HepG2 (cell line): ENCODE data around the gene PSRC1. TPM values are rescaled to one million over a fixed set of nuclear protein-coding genes. Genes with fewer than 3 reads are reported as not detected.

ENCODE experiments used
- ATAC-seq: fragments of 200-7000 bp; cut with Tn5 transposase; 3 replicates; pipeline ENCODE4 v1.9.1; 2020; ENCODE audit warnings: mild to moderate bottlenecking, moderate library complexity
- BruUV-seq: library from RNA; stranded (reverse); fragments of 400-500 nt; replicated peaks from 2 replicates; lab custom pipeline; 2021; lab: Mats Ljungman, UMichigan
- CTCF ChIA-PET: fragments of 300-600 bp; formaldehyde crosslinking; extraction: SDS; loops from one replicate; lab custom pipeline; 2021; ENCODE audit warnings: low total read pairs, inconsistent platforms, low intra/inter-chr PET ratio; lab: Yijun Ruan, JAX
- POLR2A ChIA-PET: fragments of 350-600 bp; sonication (Branson Sonifier 250); formaldehyde crosslinking; loops from one replicate; lab custom pipeline; 2020; ENCODE audit warnings: antibody characterized with exemption, inconsistent platforms; lab: Yijun Ruan, JAX
- DNase-seq: peaks from one replicate; pipeline ENCODE4 v3.0.0-alpha.2; 2015; ENCODE audit warnings: low spot score
- FAIRE-seq: peaks from 3 replicates; lab custom pipeline; 2011; peaks lifted over from hg19 to GRCh38; lab: Jason Lieb, UNC
- H2AFZ ChIP-seq: one replicate; pipeline ENCODE4 v1.6.1; 2011; ENCODE audit warnings: low read length, inconsistent platforms
- H3K27ac ChIP-seq: fragments of 300-600 bp; 3 replicates; pipeline ENCODE4 v1.8.0; 2011; ENCODE audit warnings: mixed run types, mild to moderate bottlenecking, mixed read lengths, low read length, inconsistent platforms; ENCODE audit not compliant: insufficient read depth; ENCODE audit errors: extremely low read length
- H3K27me3 ChIP-seq, 2 experiments: fragments of 200-600 bp in 1 of 2; 2 replicates in 1 of 2; 3 replicates in 1 of 2; pipeline versions ENCODE4 v1.6.0 to v1.8.0; 2011; ENCODE audit warnings: low read length in 2 of 2, mild to moderate bottlenecking in 2 of 2, moderate library complexity in 2 of 2, inconsistent platforms in 1 of 2; ENCODE audit not compliant: insufficient read depth in 2 of 2, control insufficient read depth in 1 of 2
- H3K36me3 ChIP-seq, 2 experiments: fragments of 200-600 bp in 1 of 2; replicated peaks in 1 of 2; 2 replicates in 1 of 2; 3 replicates in 1 of 2; pipeline versions ENCODE4 v1.5.1 to v1.8.0; 2011; ENCODE audit warnings: low read length in 2 of 2, inconsistent platforms in 1 of 2; ENCODE audit not compliant: insufficient read depth in 2 of 2, control insufficient read depth in 1 of 2
- H3K4me1 ChIP-seq: 2 replicates; pipeline ENCODE4 v1.5.1; 2012; ENCODE audit warnings: low read length, inconsistent platforms; ENCODE audit not compliant: insufficient read depth
- H3K4me2 ChIP-seq: 2 replicates; pipeline ENCODE4 v1.6.0; 2011; ENCODE audit warnings: low read depth, low read length, inconsistent platforms
- H3K4me3 ChIP-seq, 3 experiments: fragments of 200-600 bp in 1 of 3; sonication (generic), shearing (Covaris generic) in 1 of 3; replicated peaks in 1 of 3; 2 replicates each; pipeline ENCODE4 v1.5.1; 2011 to 2016; ENCODE audit warnings: low read length in 3 of 3, inconsistent platforms in 2 of 3, low read depth in 2 of 3, mild to moderate bottlenecking in 2 of 3, control low read depth in 1 of 3, mixed read lengths in 1 of 3; ENCODE audit not compliant: insufficient read depth in 1 of 3
- H3K79me2 ChIP-seq: one replicate; pipeline ENCODE4 v1.6.1; 2011; ENCODE audit warnings: low read length, inconsistent platforms; ENCODE audit not compliant: insufficient read depth
- H3K9ac ChIP-seq: 2 replicates; pipeline ENCODE4 v1.6.0; 2011; ENCODE audit warnings: mild to moderate bottlenecking, low read depth, low read length, inconsistent platforms; ENCODE audit not compliant: insufficient read depth
- H3K9me3 ChIP-seq: 2 replicates; pipeline ENCODE4 v1.5.1; 2012; ENCODE audit warnings: mild to moderate bottlenecking, low read length
- H4K20me1 ChIP-seq: 2 replicates; pipeline ENCODE4 v1.6.0; 2011; ENCODE audit warnings: inconsistent platforms, mild to moderate bottlenecking, low read length, moderate library complexity; ENCODE audit not compliant: insufficient read depth
- ATM ChIP-seq: fragments of 450-650 bp; IDR thresholded peaks from 2 replicates; pipeline ENCODE4 v1.7.1; 2017; ENCODE audit warnings: mild to moderate bottlenecking, borderline replicate concordance
- EEA1 ChIP-seq: sonication (generic); formaldehyde crosslinking; IDR thresholded peaks from 2 replicates; pipeline ENCODE4 v1.5.1; 2020; ENCODE audit warnings: mild to moderate bottlenecking, missing genetic modification reagents, borderline replicate concordance
- KDM1A ChIP-seq: IDR thresholded peaks from 2 replicates; pipeline ENCODE4 v1.6.1; 2016; ENCODE audit warnings: missing compliant biosample characterization
- KDM6A ChIP-seq: IDR thresholded peaks from 2 replicates; pipeline ENCODE4 v1.6.1; 2016; ENCODE audit warnings: low read depth
- SP5 ChIP-seq: IDR thresholded peaks from 2 replicates; pipeline ENCODE4 v1.6.1; 2016; ENCODE audit warnings: low read depth, borderline replicate concordance
- TSC22D2 ChIP-seq: sonication (generic); formaldehyde crosslinking; IDR thresholded peaks from 2 replicates; pipeline ENCODE4 v1.5.1; 2020; ENCODE audit warnings: missing genetic modification reagents, mild to moderate bottlenecking, borderline replicate concordance
- U2AF2 ChIP-seq: fragments of 200-400 bp; formaldehyde crosslinking; IDR thresholded peaks from 2 replicates; pipeline ENCODE4 v1.6.1; 2017; ENCODE audit warnings: low read depth, mild to moderate bottlenecking, low read length
- ZFP62 ChIP-seq: sonication (generic); formaldehyde crosslinking; IDR thresholded peaks from 2 replicates; pipeline ENCODE4 v1.4.0; 2020; ENCODE audit warnings: missing genetic modification reagents
- ZNF382 ChIP-seq: sonication (generic); formaldehyde crosslinking; IDR thresholded peaks from 2 replicates; pipeline ENCODE4 v1.5.0; 2020; ENCODE audit warnings: missing genetic modification reagents, mild to moderate bottlenecking, borderline replicate concordance
- WGBS: methylation state at CpG from one replicate; pipeline ENCODE4 v1.1.6; 2017; ENCODE audit warnings: low lambda C conversion rate; 5-methylcytosine and 5-hydroxymethylcytosine counted together
- in situ Hi-C: cut with HindIII; loops from 2 replicates; pipeline ENCODE4 v1.10.0; 2017; ENCODE audit warnings: low pct_unique_long_range_greater_than_20kb; ENCODE audit not compliant: extremely low pct_ligation_motif_present
- intact Hi-C: fragments of 100-400 bp; cut with micrococcal nuclease; formaldehyde crosslinking; loops from one replicate; pipeline ENCODE4 v1.10.0; 2022; ENCODE audit not compliant: unreplicated experiment
- polyA plus RNA-seq, 8 experiments: library from polyadenylated mRNA; depleted of rRNA in 3 of 8; stranded (reverse) in 7 of 8; unstranded in 1 of 8; fragments of >200 nt; fragmentation: Illumina TruSeq in 4 of 8; extraction: Trizol in 4 of 8; gene quantifications; 2 replicates each; pipeline versions ENCODE4 v1.2.1 to v1.2.3, GENCODE V29; 2011 to 2016; ENCODE audit warnings: low read depth in 4 of 8, missing spikeins in 1 of 8, mixed read lengths in 1 of 8; ENCODE audit not compliant: insufficient read depth in 1 of 8
- total RNA-seq, 5 experiments: library from RNA; depleted of rRNA; stranded (reverse); fragments of >200 nt; fragmentation: Illumina TruSeq; extraction: Trizol; gene quantifications; 2 replicates each; pipeline ENCODE4 v1.2.3, GENCODE V29; 2016; ENCODE audit warnings: low read depth in 1 of 5
- TF ChIP-seq, protein P1 (sequence below): sonication (generic); formaldehyde crosslinking; IDR thresholded peaks from 2 replicates; pipeline ENCODE4 v1.4.0; 2020; ENCODE audit warnings: mild to moderate bottlenecking, missing genetic modification reagents
- TF ChIP-seq, protein P2 (sequence below): sonication (generic); formaldehyde crosslinking; IDR thresholded peaks from 2 replicates; pipeline ENCODE4 v1.5.1; 2020; ENCODE audit warnings: mild to moderate bottlenecking, missing genetic modification reagents, moderate library complexity
- TF ChIP-seq, protein P3 (sequence below), 2 experiments: sonication (generic) in 1 of 2; formaldehyde crosslinking in 1 of 2; IDR thresholded peaks; 2 replicates each; pipeline versions ENCODE4 v1.5.1 to v1.6.1; 2011 to 2020; ENCODE audit warnings: borderline replicate concordance in 1 of 2, low read depth in 1 of 2, low read length in 1 of 2, mild to moderate bottlenecking in 1 of 2, missing genetic modification reagents in 1 of 2, moderate library complexity in 1 of 2
- TF ChIP-seq, protein P4 (sequence below): sonication (generic); formaldehyde crosslinking; IDR thresholded peaks from 2 replicates; pipeline ENCODE4 v1.5.0; 2020; ENCODE audit warnings: mild to moderate bottlenecking, low read depth, missing genetic modification reagents, borderline replicate concordance

PSRC1 gene
- total and polyA plus RNA-seq, 2 of the 13 experiments (the other 11 are each of a cell fraction or from before 2014, with no cell fraction given), result 28.6 to 30.3 TPM

DNA sequence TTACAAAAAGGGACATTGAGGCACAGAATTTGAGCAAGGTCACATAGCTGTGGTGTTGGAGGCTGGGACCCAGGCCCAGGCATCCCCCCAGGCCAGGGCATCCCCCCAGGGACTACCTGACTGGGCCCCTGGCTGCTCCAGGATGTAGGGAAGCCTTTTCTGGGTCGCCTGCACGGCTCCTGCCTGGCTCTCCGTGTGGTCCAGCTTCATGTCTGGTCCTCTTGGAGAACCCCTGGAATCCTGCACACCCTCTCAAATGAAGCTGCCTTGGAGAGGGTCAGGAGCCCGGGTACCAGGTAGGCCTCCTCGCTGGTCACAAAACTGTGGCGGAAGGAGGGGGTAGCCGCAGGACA is 34.5 kb downstream of the PSRC1 start (continued):
- TF ChIP-seq EEA1 (CRISPR knock-in tag) (no peak), U2AF2 (no peak), SP5 (CRISPR knock-in tag) (no peak), ZNF382 (CRISPR knock-in tag) (no peak)
- TF ChIP-seq, protein P1, sequence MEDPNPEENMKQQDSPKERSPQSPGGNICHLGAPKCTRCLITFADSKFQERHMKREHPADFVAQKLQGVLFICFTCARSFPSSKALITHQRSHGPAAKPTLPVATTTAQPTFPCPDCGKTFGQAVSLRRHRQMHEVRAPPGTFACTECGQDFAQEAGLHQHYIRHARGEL, result no peak

DNA sequence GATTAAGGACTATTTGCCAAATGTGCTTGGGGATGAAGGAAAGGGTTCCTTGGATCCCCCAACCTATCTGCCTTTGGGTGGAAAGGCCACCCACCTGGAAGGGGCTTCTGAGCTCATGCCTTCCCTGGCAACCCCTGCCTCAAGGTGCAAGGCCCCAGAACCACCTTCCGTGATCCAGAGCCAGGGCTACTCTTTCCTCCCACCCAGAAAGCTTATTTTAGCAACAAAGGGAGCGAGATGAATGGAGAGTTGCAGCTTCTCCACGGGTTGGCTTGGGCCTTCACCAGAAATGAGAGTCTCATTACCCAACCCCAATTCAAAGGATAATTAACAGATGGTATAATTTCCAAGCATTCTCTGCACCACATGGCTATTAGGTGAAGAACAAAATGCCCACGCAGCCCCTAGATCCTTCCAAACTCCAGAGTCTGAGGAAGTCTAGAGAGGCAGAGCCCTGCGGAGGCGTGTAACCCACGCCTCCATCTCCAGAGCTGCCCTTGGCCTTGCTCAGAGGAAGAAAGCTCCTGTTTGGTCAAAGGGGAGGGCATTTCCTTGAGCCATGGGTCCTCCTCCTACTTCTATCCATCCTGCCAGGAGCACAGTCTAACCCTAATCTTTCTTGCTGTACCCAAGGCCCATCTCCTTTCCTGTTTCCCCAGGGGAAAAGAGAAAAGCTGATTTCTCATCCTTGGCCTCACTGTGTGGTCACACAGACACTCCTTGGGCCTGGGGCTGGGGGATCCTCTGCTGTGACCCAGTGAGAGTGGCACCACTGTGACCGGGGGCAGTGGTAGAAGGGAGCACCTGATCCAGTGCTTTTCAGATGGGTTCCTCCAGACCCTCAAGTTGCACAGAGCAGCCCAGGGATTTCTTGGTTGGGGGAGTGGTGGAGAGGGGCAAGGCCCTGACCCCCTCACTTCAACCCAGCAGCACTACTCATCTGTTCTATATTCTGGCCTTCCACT is 35.3 kb downstream of the PSRC1 start:
- FAIRE-seq (no peak), ATAC-seq (no peak)
- POLR2A ChIA-PET, result no interaction called here
- TF ChIP-seq KDM6A, result no peak
- TF ChIP-seq TSC22D2 (CRISPR knock-in tag), result no peak
- TF ChIP-seq ATM, result no peak
- no peak for TF ChIP-seq KDM1A
- TF ChIP-seq, protein P2, sequence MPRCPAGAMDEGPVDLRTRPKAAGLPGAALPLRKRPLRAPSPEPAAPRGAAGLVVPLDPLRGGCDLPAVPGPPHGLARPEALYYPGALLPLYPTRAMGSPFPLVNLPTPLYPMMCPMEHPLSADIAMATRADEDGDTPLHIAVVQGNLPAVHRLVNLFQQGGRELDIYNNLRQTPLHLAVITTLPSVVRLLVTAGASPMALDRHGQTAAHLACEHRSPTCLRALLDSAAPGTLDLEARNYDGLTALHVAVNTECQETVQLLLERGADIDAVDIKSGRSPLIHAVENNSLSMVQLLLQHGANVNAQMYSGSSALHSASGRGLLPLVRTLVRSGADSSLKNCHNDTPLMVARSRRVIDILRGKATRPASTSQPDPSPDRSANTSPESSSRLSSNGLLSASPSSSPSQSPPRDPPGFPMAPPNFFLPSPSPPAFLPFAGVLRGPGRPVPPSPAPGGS, result no peak
- TF ChIP-seq, protein P3, sequence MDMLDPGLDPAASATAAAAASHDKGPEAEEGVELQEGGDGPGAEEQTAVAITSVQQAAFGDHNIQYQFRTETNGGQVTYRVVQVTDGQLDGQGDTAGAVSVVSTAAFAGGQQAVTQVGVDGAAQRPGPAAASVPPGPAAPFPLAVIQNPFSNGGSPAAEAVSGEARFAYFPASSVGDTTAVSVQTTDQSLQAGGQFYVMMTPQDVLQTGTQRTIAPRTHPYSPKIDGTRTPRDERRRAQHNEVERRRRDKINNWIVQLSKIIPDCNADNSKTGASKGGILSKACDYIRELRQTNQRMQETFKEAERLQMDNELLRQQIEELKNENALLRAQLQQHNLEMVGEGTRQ (IDR thresholded peaks at IDR 0.05; ENCODE audit: low read depth, low read length), result no peak
- TF ChIP-seq, protein P3 (CRISPR knock-in tag; IDR thresholded peaks at IDR 0.05; ENCODE audit: borderline replicate concordance), result no peak
- TF ChIP-seq, protein P4, sequence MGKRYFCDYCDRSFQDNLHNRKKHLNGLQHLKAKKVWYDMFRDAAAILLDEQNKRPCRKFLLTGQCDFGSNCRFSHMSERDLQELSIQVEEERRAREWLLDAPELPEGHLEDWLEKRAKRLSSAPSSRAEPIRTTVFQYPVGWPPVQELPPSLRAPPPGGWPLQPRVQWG (CRISPR knock-in tag), result no peak
- TF ChIP-seq ZFP62 (CRISPR knock-in tag), result no peak

More for the DNA sequence above, 35.3 kb downstream of the PSRC1 start:
- CTCF ChIA-PET, result no interaction called here
- no peaks in the 10 kb centered on the region for H3K9me3 ChIP-seq
- H4K20me1 ChIP-seq, result no peaks in the 10 kb centered on the region
- WGBS, result 61% methylated on average over 7 of the region's 8 CpGs
- in situ Hi-C loops (no loop called here), intact Hi-C loops (no loop called here)
- H3K4me3 ChIP-seq, result no peak overlapping the region
- no TSS peak for BruUV-seq
- peaks cover 4 to 28% of the 10 kb centered on the region in 2 experiments; a peak in 4 of 5 replicates for H3K27me3 ChIP-seq
- H3K4me1 ChIP-seq, result peaks cover 22% of the 10 kb centered on the region
- no peak overlapping the region for H3K27ac ChIP-seq
- no peak overlapping the region for H2AFZ ChIP-seq
- H3K9ac ChIP-seq, result no peak overlapping the region
- H3K36me3 ChIP-seq, result no peaks in the 10 kb centered on the region; a peak in 1 of 5 replicates
- no peak overlapping the region for H3K4me2 ChIP-seq
- H3K79me2 ChIP-seq, result no peaks in the 10 kb centered on the region
- DNase-seq, result no peak
